ENCODE measurements around the gene PLCH2.

Gene PLCH2

DNA sequence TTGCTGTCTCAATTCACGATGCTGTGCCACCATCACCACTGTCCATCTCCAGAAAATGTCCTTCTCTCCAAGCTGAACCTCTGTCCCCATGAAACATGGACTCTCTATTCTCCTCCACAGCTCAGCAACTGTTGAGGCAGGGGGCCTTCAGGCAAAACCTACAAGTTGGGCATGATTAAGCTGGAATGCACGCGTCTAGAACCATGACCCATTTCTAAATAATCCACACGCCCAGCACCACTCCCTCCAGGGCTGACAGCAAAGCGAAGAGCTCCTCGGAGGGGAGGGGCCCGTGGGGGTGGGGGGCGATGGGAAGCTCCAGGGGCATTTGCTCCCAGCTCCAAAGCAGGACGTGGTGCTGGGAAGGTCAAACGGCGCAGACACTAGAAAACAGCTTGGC lies 57.3 kb downstream of the PLCH2 start:
- FAIRE-seq = no peak

DNA sequence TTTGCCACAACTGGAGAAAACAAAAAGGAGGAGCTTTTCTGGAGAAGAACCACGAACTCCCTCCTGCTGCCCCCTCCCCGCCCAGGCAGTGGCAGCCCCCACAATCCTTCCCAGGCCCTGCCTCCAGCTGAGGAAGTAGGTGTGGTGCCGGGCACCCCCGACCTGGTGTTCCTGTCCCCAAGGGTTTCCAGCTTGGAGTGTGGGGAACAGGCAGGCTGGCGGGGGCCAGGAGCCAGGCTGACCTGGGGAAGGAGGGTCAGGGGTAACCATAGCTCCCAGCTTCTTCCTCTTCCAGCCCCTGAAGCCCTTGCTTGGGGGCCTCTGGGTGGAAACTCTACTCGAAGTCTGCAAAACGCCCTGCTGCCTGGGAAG lies 58.2 kb downstream of the PLCH2 start:
- FAIRE-seq = no peak

DNA sequence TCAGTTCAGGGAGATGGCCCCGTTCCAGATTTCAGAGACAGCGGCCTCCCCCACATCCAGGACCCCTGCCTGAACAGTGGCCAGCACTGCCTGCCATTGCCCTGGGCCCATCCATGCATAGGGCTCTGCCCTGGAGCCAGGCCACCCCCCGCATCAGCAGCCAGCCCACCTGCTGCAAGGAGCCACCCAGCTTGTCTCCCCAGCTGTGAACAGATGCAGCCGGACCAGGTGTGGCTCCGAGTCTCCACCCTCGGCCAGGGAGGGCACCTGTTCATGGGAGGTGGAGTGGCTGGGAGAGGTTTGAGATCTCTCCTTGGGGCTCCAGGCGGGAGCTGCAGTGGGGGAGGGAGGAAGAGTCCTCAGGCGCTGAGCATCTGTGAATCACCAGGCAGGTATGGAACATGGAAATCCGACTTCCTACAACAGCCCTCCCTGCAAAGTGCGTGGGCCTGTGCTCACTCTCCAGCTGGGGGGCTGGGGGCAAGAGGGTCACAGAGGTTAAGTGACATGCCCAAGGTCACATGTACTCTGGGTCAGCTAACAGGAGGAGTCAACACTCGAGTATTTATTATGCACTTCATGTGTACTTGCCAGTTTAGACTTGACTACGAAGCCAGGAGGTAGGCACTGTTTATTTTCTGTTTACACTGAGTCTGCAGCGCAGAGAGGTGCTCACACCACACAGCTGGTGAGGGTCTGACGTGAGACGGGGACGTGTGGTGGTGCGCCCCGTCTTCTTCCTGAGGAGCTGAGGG lies 58.8 kb downstream of the PLCH2 start:
- no peak for FAIRE-seq

DNA sequence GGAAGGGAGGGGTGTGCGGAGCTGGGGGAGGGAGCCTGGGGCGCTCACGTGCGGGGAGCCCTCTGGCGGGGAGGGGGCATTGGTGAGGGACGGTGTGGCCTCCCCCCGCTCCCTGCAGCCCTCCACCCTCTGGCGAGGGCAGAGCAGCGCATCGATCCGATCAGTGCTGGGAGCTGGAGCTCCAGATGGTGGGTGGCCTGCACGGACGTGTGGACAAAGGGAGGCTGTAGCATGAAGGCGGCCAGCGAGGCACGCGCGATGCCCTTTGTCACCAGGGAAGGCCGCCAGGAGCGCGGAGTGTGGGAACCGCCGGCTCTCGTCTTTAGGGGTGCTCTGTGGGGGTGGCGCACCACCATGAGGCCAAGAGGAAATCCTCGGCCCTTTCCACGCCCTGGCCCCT lies 59.4 kb downstream of the PLCH2 start:
- no peak for FAIRE-seq

DNA sequence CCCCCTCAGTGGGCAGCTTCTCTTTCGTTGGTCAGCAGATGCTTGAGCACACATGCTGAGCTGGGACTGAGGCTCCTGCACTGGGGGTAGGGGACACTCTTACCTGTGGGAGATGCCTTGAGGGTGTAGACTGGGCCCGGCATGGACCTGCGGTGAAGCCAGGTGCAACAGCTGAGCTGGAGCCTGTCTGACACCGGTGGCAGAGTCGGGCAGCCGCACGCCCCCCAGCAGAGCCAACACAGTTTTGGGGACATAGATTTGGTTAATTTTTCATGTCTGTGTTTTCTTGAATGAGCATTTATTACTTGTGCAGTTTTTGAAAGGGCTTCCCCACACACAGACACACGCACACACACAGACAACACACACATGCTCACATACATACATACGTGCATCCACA lies 59.9 kb downstream of the PLCH2 start:
- FAIRE-seq = no peak

DNA sequence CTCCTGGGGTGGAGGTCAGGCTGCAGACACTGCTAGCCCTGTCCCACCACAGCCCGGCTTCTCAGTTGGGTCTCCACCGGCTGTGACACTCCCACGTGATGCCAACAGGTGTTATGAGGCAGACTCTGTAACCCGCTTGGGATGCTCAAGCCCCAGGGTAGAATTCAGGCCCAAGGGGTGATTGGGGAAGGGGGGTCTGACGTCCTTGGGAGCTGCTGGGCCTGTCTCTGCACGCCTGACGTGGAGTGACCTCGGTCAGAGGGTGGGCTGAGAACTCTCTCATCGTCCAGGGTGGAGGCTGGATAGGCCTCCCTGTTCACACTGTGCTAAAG lies 61.7 kb downstream of the PLCH2 start:
- no peak for FAIRE-seq

DNA sequence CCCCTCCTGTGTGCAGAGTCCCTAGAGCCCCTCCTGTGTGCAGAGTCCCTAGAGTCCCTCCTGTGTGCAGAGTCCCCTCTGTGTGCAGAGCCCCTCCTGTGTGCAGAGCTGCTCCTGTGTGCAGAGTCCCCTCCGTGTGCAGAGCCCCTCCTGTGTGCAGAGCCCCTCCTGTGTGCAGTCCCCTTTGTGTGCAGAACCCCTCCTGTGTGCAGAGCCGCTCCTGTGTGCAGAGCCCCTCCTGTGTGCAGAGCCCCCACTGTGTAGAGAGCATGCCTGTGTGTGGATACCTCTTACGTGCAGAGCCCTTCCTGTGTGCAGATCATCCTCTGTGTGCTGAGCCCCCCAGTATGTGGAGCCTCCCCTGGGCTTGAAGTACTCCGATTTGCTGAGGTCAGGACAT lies 62.3 kb downstream of the PLCH2 start:
- no peak for FAIRE-seq

DNA sequence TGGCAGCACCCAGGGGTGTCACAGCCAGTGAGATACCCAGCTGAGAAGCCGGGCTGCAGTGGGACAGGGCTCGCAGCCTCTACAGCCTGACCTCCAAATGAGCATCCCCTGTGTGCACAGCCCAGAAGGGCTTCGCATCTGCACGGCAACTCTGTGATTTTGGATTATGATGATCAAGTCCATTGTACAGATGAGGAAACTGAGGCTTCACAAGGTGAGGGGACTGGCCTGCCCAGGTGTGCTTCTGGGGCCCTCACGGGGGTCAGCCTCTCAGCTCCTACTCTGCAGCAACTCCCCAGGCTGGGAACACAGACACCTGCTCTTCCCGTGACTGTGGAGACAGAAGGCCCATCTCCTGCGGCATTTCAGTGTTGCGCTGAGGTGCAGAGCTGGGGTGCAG lies 62.8 kb downstream of the PLCH2 start:
- no peak for FAIRE-seq

DNA sequence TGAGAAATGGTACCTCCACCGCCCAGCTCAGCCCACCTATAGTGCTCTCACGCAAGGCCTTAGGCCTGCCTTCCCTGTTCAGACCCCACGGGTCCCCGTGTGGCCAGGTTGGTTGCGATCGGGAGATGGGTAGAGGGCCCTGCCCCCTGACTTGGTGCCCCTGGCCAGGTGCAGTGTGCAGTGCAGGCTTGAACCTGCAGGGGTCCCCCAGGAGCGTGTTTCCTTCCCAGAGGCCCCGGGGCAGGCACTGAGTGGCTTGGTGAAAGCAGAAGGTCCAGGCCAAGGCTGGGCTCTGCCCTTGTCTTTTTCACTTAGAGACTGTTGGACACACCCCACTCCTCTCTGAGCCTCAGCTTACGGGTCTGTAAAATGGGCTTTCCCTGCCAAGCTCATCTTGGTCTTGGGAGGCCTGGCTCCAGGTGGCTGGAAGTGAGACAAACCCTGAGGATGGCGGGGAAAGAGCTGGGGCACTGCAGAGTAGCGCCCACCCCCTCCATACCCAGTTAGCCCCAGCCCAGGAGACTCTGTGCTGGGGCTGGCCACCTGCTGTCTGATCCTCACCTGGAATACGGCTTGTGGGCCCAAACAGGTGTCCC lies 63.3 kb downstream of the PLCH2 start:
- no peak for FAIRE-seq

DNA sequence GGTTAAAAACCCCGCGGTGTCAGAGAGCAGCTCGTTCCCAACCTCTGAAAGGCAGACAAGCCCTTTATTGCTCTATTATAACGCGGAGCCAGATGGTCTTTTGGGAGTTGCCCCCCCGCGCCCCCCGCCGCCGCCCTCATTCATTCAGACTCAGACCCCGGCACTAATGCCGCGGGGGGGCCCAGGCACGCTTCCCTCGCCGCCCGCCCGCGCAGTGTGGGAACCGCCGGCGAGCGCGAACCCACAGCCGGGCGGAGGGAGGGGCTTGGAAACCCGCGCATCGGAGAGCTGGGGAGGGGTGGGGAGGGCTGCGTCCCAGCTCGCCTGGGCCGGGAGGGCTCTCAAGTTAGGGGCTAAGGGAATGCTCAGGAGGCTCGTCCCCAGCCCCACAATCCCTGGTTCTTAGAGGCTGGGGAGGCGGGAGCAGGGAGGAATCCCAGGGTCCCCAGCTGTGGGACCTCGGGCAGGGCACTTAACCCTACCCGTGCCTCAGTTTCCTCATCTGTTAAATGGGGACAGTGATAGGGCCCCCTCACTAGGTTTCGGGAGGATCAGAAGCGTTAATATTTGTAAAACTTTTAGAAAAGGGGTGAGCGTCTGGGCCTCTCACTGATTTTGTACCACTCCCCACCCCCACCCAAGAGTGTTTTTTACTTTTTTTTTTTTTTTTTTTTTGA lies 64.9 kb downstream of the PLCH2 start:
- no peak for FAIRE-seq

DNA sequence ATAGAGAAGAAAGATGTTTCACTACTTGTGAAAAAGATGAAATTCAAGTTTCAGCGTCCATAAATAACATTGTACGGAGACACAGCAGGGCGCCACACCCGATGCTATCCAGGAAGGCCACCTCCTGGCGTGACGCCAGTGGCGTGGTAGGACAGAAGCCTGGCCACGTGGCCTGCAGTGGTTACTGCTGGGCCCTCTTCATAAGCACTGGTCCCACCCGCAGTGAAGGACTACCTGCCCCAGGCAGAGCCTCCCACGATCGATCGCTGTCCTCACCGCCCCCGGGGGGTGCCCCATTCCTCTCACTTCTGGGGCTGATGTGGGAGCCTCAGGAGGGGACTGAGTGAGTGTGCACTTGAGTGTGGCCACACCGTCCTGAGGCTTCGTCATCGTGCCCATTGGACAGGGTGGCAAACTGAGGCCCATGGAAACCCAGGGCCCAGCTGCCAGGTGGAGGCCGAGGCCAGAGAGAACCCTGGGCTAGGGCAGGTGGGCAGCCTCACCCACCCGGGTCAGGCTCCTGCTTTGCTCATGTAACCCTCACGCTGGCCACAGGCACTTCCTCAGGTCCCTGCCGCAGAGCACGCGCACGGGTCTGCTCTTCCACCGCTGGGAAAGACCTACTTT lies 65.6 kb downstream of the PLCH2 start:
- FAIRE-seq = no peak

DNA sequence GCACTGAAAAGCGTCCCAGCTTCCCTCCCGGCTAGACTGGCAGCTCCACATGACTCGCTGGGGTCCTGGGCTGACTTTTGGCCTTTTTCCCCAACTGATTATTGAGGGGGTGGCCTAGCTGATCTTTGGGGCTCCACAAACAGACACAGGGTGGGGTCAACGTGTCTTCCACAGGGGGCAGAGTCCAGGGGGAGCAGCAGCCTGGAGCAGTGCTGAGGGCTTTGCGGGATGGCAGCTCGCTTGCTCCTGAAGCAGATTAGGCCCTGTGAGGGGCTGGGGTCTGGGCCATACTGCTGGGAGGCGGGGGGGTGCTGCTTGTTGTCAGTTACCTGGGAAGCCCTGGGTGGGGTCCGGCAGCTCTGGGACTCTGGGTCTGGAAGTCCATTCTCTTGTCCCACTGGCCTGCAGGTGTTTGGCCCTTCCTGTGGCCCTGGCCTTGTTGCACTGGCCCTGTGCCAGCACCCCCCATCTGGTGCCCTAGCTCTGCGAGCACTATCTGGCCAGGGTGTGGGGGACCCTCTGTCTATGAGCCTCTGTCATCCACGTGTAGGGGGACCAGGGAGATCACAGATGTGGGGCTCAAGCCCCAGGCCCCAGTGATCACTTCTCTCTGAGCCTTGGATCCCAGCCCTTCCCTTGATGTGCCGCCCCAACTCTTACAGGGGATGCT lies 66.3 kb downstream of the PLCH2 start:
- no peak for FAIRE-seq

DNA sequence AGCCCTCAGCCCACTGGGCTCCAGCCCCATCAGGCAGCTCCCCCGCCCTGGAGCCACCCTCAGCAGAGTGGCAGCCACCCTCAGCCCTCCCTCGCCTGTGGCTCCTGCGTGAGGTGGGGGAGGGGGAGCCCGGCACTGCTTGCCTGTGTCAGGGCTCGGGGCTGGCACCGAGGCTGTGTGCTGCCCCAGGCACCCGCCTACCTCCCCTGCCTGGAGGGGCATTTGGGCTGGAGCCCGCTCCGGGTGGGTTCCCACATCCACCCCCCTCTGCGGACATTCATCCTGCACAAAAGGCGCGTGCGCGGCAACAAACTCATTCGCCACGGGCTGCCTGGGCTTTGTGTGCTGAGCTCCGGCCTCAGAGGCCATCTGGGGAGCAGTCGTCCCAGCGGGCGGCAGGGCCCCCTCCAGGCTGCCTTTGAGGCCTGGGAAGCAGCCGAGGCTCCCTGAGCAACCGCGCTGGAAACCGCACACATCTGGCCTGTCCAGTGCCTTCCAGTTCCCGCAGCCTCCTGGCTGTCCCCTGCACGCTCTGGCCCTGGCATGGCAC lies 67.5 kb downstream of the PLCH2 start:
- FAIRE-seq = no peak

DNA sequence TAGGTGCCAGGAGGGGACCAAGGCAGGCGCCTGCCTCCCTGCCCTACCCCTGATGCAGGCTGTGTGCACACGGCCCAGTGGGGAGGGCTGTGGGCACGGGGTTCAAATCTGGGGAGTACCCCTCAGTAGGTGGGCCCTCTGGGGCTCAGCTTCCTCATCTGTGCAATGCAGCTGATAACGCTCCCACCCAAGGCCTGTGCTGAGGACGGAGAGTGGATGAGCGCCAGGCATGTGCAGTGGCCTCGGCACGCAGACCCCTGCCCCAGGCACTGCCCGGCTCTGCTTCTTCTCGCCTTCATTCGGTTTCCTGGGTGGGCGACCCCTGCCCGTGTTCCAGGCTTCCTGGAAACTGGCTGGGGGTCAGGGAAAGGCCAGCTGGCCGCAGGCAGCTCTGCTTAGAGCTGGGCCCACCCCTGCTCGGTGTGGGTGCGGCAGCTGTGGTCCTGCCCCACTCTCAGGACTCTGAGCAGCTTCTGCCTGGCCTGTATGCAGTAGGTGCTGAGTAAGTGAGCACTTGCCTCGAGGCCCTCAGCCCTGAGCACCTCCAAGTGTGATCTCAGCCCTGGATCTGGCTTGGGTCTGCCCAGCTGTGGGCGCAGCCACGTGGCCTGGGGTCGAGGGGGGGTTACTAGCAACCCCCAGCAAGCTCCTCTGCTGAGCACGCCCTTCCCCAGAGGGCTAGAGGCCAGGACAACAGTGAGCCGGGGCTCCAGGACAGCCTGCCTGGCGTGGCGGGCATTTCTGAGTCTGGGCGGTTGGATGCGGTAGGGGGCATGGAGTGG lies 68.2 kb downstream of the PLCH2 start:
- no peak for FAIRE-seq

DNA sequence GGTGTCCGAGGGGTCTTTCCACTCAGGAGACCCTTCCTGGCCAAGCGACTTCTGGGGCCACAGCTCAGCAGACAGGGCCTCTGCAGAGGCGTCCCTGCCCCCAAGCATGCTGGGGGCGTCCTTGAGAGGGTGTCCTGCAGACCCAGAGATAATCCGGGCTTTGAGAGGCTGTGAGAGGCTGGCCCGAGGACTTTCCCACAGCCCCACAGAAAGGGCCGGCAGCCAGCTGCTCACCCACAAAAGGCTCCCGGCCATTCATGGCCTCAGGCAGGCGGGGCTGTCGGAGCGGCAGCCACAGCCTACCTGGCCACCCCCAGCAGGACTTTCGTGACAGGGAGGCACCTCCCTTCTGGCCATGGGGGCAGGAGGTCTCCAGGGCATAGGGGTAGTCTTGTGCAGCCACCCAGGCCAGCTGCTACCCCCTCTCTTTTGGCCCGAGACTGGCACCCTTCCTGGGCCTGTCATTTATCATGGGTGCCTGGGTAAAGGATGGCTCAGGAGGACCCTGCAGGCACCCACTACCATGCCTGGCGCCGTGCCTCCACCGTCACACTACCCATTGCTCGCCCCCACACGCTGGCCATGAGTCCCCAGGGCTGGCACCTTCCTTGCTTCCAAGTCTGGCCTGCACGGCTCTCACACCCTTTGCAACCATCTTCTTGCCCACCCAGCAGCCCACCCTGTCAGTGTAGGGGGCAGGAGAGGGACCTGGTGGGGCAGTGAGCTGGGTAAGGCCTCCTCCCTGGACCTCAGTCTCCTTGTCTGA lies 69.0 kb downstream of the PLCH2 start:
- FAIRE-seq = no peak

DNA sequence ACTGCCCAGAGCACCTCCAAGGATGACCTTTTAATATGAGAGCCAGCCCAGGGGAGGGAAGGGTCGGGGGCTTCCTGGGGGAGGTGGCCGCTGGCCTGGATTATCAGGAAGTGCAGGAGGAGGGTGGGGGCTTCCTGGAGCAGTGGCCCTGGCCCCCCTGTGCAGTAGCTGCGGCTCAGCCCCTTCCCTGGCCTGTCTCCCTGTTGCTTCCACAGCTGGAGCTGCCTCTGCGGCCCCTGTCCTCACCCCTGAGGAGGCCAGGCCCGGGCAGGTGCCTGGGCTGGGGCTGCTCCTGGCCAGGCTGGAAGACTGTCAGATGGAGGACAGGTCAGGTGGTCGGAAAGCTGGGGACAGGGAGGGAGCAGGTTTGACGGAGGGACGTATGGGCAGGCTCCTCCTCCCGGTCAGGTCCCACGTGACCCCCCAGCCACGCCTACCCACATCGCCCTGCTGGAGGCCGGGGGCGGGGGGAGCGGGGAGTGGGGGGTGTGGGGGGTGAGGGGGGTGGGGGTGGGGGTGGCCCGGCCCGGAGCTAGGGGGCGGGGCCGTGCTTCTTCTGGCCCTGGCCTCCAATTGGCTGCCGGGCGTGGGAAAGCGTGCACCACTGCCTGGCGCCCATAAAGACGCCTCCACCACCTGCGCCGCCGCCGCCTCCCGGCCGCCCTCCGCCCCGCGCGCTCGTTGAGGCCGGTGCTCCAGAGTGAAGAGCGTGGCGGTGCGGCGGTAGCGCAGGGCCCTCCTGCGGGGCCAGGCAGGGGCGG lies 69.8 kb downstream of the PLCH2 start:
- no peak for FAIRE-seq

DNA sequence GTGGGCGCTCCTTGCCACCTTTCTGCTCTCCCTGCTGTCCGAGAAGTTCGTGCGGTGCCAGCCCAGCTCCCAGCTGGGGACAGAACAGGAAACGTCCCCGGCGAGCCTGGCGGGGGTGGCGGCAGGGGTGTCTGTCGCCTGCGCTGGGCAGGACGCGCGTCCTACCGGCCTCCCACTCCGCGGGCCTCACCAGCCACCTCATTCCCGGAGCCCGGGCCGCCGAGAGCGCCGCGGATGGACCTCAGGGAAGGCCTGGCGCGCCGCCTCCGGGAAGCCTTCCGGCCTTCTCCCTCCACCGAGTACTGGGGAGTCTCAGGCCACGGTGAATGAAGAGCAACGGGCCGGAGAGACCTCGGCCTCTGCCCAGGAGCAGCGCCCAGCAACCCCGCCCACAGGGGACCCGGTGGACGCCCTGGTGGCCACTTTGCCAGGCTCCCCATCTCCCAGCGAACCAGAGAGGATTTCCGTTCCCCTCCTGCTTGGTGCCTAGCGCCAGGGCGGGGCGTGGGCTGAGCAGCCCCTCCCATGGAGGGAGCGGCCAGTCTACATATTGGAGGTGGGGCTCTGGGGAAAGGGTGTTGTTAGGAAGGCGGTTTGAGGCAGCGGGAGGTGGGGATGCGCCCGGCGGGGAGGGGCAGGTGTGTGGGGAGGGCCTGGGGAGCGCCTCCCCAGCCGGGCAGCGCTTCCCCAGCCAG lies 70.6 kb downstream of the PLCH2 start:
- FAIRE-seq = no peak

DNA sequence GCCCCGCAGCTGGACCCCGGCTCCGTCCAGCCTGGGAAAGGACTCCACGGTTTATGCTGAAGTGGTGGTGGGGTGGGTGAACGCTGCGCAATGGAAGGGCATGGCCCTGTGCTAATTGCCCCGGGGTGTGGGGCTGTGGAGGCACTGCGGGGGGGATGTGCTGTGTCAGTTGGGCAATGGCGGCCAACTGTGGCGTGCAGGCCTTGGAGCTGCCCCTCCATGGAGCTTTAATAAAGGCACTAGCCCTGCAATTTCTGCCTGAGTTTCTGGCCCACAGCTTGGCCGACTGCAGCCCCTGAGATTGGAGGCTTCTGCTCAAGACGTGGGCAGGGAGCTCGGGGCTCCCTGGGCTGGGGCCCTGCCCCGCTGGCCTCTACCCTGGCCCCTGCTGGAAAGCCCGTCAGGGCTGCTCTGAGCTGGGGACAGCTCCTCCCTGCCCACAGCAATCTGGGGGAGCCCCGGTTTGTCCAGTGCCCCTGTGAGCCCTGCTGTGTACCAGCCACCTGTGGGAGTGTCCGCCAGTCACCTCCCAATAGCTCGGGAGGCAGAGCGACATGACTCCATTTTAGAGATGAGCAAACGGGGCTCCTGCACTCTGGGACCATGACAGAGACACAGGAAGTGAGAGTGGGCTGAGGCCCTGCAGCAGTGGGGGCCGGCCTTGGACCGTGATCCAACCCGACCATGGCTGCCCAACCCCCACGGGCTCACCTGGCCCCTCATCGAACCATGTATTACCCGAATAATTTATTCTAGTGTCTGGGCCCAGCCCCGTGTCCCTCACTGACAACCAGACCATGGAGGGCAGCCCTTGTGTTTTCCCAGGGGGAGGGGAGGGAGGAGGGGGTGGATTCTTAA lies 71.3 kb downstream of the PLCH2 start:
- FAIRE-seq = no peak

DNA sequence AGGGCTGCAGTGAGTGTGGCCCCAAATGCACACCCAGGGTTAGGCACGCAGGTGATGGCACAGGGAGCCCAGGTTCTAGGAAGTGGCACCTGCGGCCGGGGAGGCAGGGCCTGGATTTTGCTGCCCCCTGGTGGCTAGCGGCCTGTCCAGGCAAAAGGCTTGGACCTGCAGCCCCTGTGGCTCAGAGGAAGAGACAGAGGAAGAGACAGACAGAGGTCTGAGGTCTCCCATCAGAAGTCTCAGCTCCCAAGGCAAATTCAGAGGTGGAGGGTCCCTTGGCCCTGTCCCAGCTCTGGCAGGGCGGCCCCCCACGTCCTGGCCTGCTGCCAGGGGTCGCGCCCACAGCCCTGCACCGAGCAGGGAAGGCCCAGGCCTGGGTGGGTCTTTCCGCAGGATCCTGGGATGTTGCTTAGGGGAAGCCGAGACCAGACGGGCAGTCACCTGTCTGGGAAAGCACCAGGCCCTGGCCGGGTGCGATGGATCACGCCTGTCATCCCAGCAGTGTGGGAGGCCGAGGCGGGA lies 72.0 kb downstream of the PLCH2 start:
- no peak for FAIRE-seq

Measured in A204.1 (cell line).